ENCODE measurements around the gene C2orf42. TPM values are rescaled to one million over a fixed set of nuclear protein-coding genes. Genes with fewer than 3 reads are reported as not detected.

C2orf42 gene
- total and polyA plus RNA-seq, 10 of the 15 experiments (the other 5 are each of a cell fraction or from before 2014, with no cell fraction given): 5.5 to 19.8 (median 11.5) TPM

DNA sequence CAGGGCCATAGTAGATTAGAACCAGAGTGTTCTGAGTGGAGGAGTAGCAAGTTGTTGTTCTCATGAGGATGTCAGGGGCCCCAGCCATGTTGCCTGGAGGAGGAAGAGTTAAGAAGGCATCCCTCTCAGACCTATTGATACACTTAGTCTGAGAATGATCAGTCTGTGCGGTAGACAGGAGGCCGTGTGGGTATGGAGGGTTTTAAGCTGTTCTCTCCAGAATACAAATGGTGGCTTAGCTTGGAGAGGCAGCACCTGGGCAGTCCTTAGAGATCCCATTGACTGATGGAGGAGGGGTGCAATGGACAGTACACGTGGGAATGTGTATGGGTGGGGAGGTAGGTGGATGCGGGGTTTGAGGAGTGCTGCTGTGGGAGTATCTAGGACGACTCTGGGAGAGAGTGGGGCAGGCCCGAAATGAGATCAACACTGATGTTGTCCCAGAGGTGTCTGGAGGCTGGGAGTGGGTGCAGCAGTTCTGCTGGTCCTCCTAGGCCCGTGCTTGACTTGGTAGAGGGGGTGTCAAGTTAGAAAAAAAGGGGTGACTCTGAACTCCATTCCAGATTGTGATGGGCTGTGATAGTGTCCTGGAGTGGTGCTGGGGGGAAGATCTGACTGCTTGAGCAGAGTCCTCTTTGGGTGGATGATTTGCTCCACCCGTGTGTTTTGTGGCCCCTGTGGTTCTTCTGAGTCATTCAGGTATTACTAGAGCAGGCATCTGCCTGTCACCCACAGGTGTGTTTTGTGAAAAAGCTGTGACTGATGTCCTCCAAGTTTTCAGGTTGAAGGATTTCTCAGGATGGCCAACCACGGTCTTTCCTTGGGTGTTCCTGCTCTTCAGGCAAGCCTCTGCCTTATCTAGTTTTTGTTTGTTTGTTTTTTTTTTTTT, 44.7 kb downstream of the C2orf42 start (continued):
- TF ChIP-seq, protein P1, sequence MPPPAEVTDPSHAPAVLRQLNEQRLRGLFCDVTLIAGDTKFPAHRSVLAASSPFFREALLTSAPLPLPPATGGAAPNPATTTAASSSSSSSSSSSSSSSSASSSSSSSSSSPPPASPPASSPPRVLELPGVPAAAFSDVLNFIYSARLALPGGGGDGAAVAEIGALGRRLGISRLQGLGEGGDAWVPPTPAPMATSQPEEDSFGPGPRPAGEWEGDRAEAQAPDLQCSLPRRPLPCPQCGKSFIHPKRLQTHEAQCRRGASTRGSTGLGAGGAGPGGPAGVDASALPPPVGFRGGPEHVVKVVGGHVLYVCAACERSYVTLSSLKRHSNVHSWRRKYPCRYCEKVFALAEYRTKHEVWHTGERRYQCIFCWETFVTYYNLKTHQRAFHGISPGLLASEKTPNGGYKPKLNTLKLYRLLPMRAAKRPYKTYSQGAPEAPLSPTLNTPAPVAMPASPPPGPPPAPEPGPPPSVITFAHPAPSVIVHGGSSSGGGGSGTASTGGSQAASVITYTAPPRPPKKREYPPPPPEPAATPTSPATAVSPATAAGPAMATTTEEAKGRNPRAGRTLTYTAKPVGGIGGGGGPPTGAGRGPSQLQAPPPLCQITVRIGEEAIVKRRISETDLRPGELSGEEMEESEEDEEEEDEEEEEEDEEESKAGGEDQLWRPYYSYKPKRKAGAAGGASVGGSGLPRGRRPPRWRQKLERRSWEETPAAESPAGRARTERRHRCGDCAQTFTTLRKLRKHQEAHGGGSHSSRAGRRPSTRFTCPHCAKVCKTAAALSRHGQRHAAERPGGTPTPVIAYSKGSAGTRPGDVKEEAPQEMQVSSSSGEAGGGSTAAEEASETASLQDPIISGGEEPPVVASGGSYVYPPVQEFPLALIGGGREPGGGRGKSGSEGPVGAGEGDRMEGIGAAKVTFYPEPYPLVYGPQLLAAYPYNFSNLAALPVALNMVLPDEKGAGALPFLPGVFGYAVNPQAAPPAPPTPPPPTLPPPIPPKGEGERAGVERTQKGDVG (CRISPR knock-in tag; IDR thresholded peaks at IDR 0.05): no peak
- no peak for TF ChIP-seq SKIL (IDR thresholded peaks at IDR 0.05; ENCODE audit: low read depth, poor library complexity, severe bottlenecking)
- TF ChIP-seq HDAC6 (IDR thresholded peaks at IDR 0.05; ENCODE audit: unreplicated experiment): no peak
- TF ChIP-seq RB1 (IDR thresholded peaks at IDR 0.05; ENCODE audit: borderline replicate concordance): no peak
- TF ChIP-seq, protein P2, sequence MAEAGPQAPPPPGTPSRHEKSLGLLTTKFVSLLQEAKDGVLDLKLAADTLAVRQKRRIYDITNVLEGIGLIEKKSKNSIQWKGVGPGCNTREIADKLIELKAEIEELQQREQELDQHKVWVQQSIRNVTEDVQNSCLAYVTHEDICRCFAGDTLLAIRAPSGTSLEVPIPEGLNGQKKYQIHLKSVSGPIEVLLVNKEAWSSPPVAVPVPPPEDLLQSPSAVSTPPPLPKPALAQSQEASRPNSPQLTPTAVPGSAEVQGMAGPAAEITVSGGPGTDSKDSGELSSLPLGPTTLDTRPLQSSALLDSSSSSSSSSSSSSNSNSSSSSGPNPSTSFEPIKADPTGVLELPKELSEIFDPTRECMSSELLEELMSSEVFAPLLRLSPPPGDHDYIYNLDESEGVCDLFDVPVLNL (IDR thresholded peaks at IDR 0.05; ENCODE audit: low read depth, low read length): no peak
- TF ChIP-seq NRF1 (conservative IDR thresholded peaks at IDR 0.05; ENCODE audit: low read depth, low read length): no peak
- peak; percentile 92 for TF ChIP-seq TCF12 (IDR thresholded peaks at IDR 0.05; ENCODE audit: low read depth, low read length)
- no peak for TF ChIP-seq ZNF217 (IDR thresholded peaks at IDR 0.05)
- peak; percentile 39; the same call in 1 of the 2 replicates for TF ChIP-seq CREM (IDR thresholded peaks at IDR 0.05; ENCODE audit: low read depth)
- TF ChIP-seq FOXM1 (IDR thresholded peaks at IDR 0.05; ENCODE audit: low read depth, low read length): peak; percentile 66; the same call in 1 of the 2 replicates
- TF ChIP-seq CBFB (IDR thresholded peaks at IDR 0.05; ENCODE audit: low read depth): peak; percentile 80
- TF ChIP-seq ZNF384 (IDR thresholded peaks at IDR 0.05; ENCODE audit: borderline replicate concordance, low read depth, low read length): no peak
- TF ChIP-seq, protein P3, sequence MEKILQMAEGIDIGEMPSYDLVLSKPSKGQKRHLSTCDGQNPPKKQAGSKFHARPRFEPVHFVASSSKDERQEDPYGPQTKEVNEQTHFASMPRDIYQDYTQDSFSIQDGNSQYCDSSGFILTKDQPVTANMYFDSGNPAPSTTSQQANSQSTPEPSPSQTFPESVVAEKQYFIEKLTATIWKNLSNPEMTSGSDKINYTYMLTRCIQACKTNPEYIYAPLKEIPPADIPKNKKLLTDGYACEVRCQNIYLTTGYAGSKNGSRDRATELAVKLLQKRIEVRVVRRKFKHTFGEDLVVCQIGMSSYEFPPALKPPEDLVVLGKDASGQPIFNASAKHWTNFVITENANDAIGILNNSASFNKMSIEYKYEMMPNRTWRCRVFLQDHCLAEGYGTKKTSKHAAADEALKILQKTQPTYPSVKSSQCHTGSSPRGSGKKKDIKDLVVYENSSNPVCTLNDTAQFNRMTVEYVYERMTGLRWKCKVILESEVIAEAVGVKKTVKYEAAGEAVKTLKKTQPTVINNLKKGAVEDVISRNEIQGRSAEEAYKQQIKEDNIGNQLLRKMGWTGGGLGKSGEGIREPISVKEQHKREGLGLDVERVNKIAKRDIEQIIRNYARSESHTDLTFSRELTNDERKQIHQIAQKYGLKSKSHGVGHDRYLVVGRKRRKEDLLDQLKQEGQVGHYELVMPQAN (conservative IDR thresholded peaks at IDR 0.05): no peak
- no peak for TF ChIP-seq FOXK2 (IDR thresholded peaks at IDR 0.05)
- TF ChIP-seq STAT3 (IDR thresholded peaks at IDR 0.05; ENCODE audit: low read depth, low read length): no peak
- no peak for TF ChIP-seq RAD21 (IDR thresholded peaks at IDR 0.05; ENCODE audit: insufficient read depth, low read depth, low read length)
- TF ChIP-seq SREBF1 (IDR thresholded peaks at IDR 0.05; ENCODE audit: low read length): no peak
- TF ChIP-seq ZBTB33 (IDR thresholded peaks at IDR 0.05): no peak
- no peak for TF ChIP-seq ZBED1 (IDR thresholded peaks at IDR 0.05; ENCODE audit: borderline replicate concordance)
- TF ChIP-seq POLR2AphosphoS5 (IDR thresholded peaks at IDR 0.05; ENCODE audit: low read length): no peak
